NCI-H2029 treated with DMSO at 0.1 percent for 48 hours (cell line): ENCODE measurements around the gene RAB3A.
A peak's percentile ranks its signal among the peaks of the same experiment; 100 is the strongest.

Experiments
- DNase-seq: peaks from one replicate; lab custom pipeline; 2025; lab: John Stamatoyannopoulos, UW

RAB3A gene

GRCh38 chr19:18197306-18197705 is 6.5 kb downstream of the RAB3A start:
- DNase-seq: no peak

GRCh38 chr19:18196511-18196845 is 7.4 kb downstream of the RAB3A start:
- DNase-seq: no peak

GRCh38 chr19:18194554-18195238 is 9.1 kb downstream of the RAB3A start:
- no peak for DNase-seq

- DNase-seq: no peak
Observed at GRCh38 chr19:18194181-18194530, 9.7 kb downstream of the RAB3A start.

GRCh38 chr19:18193388-18194180 is 10.3 kb downstream of the RAB3A start:
- no peak for DNase-seq

- DNase-seq: peak; percentile 97
Observed at GRCh38 chr19:18192673-18193387, 11.0 kb downstream of the RAB3A start, which contains the start of gene MPV17L2. TSS of gene MPV17L2 (plus strand) at chr19:18193218. CDS start at chr19:18193282, 64 bp downstream.

- DNase-seq: no peak
Observed at GRCh38 chr19:18191640-18192062, 12.2 kb downstream of the RAB3A start.

- no peak for DNase-seq
Observed at GRCh38 chr19:18190278-18190677, 13.6 kb downstream of the RAB3A start.

GRCh38 chr19:18185538-18185937 is 18.3 kb downstream of the RAB3A start:
- no peak for DNase-seq

GRCh38 chr19:18183529-18183928 is 20.3 kb downstream of the RAB3A start:
- no peak for DNase-seq

- DNase-seq: no peak
Observed at GRCh38 chr19:18179957-18180356, 23.9 kb downstream of the RAB3A start.

GRCh38 chr19:18176367-18177310 is 27.2 kb downstream of the RAB3A start:
- no peak for DNase-seq

- no peak for DNase-seq
Observed at GRCh38 chr19:18174983-18175382, 28.9 kb downstream of the RAB3A start.

- peak; percentile 40 for DNase-seq
Observed at GRCh38 chr19:18173572-18174288, 30.1 kb downstream of the RAB3A start, which contains the start of gene IFI30. TSS of gene IFI30 (plus strand) at chr19:18173813. CDS start at chr19:18173842, 29 bp downstream.

GRCh38 chr19:18173054-18173571 is 30.7 kb downstream of the RAB3A start:
- no peak for DNase-seq

GRCh38 chr19:18172331-18173053 is 31.4 kb downstream of the RAB3A start:
- no peak for DNase-seq

- DNase-seq: no peak
Observed at GRCh38 chr19:18171605-18172327, 32.1 kb downstream of the RAB3A start.

- DNase-seq: no peak
Observed at GRCh38 chr19:18170714-18171255, 33.1 kb downstream of the RAB3A start.
